Chondrocyte (in vitro differentiated cells): ENCODE data around the gene SAMD5. TPM values are rescaled to one million over a fixed set of nuclear protein-coding genes. Genes with fewer than 3 reads are reported as not detected.

Experiments
- DNase-seq: peaks from one replicate; pipeline ENCODE4 v3.0.0; 2021; ENCODE audit warnings: mixed read lengths, low spot score
- H3K27ac Mint-ChIP-seq: one replicate; pipeline ENCODE4 v1.8.0; 2021; ENCODE audit warnings: mild to moderate bottlenecking, moderate library complexity, mixed read lengths; ENCODE audit not compliant: unreplicated experiment
- H3K27me3 Mint-ChIP-seq: 2 replicates; pipeline ENCODE4 v1.8.0; 2021; ENCODE audit warnings: low read depth, mixed read lengths
- H3K36me3 Mint-ChIP-seq: 2 replicates; pipeline ENCODE4 v1.8.0; 2021; ENCODE audit warnings: low read depth, mixed read lengths
- H3K4me1 Mint-ChIP-seq: 2 replicates; pipeline ENCODE4 v1.8.0; 2021; ENCODE audit warnings: low read depth, mild to moderate bottlenecking, mixed read lengths
- H3K4me3 Mint-ChIP-seq: one replicate; pipeline ENCODE4 v1.8.0; 2021; ENCODE audit warnings: mild to moderate bottlenecking, moderate library complexity, mixed read lengths; ENCODE audit not compliant: unreplicated experiment
- H3K9me3 Mint-ChIP-seq: 2 replicates; pipeline ENCODE4 v1.8.0; 2021; ENCODE audit warnings: low read depth, mixed read lengths
- CTCF ChIP-seq: fragments of 200-600 bp; sonication (generic); IDR thresholded peaks from 2 replicates; pipeline ENCODE4 v1.5.0; 2021; ENCODE audit warnings: antibody characterized with exemption, mild to moderate bottlenecking, moderate library complexity
- long read RNA-seq: library from polyadenylated mRNA; stranded (forward); transcript quantifications from one replicate; pipeline ENCODE4 v2.0.0, GENCODE V29; 2021
- total RNA-seq: library from RNA; stranded (reverse); gene quantifications from 3 replicates; pipeline ENCODE4 v1.2.1, GENCODE V29; 2021

Gene SAMD5
- 9.2 to 23.9 TPM (median 9.4 TPM) in 3 replicates for total RNA-seq
- long read RNA-seq, full-length matches to known transcripts = 1 of 3 reads
- long read RNA-seq, partial matches to known transcripts = 0 of 3 reads
- long read RNA-seq, other reads (novel, unspliced or antisense) = 2 of 3 reads

GRCh38 chr6:147508042-147508865 is at the start of gene SAMD5:
SAMD5 (plus strand) TSS chr6:147508690; CDS start chr6:147508929, 239 bp downstream.
- DNase-seq = no peak

GRCh38 chr6:147459780-147460179 is 48.7 kb upstream of the SAMD5 start:
- H3K27me3 Mint-ChIP-seq = no peaks in the 10 kb centered on the region
- H3K36me3 Mint-ChIP-seq = no peaks in the 10 kb centered on the region
- H3K27ac Mint-ChIP-seq = no peak overlapping the region
- no peak for DNase-seq
- no peaks in the 10 kb centered on the region for H3K4me1 Mint-ChIP-seq
- H3K9me3 Mint-ChIP-seq = peaks cover 11% of the 10 kb centered on the region
- no peak overlapping the region for H3K4me3 Mint-ChIP-seq
- TF ChIP-seq CTCF = no peak

More at GRCh38 chr6:147508042-147508865, at the start of gene SAMD5:
- peaks cover 27% of the 10 kb centered on the region for H3K4me1 Mint-ChIP-seq
- H3K4me3 Mint-ChIP-seq = peak within 1 kb of the TSS; percentile 89
- H3K27me3 Mint-ChIP-seq = no peaks in the 10 kb centered on the region
- no peaks in the 10 kb centered on the region for H3K9me3 Mint-ChIP-seq
- no peaks in the 10 kb centered on the region for H3K36me3 Mint-ChIP-seq
- no peak for TF ChIP-seq CTCF
- peak within 1 kb of the TSS; percentile 88 for H3K27ac Mint-ChIP-seq

DNA sequence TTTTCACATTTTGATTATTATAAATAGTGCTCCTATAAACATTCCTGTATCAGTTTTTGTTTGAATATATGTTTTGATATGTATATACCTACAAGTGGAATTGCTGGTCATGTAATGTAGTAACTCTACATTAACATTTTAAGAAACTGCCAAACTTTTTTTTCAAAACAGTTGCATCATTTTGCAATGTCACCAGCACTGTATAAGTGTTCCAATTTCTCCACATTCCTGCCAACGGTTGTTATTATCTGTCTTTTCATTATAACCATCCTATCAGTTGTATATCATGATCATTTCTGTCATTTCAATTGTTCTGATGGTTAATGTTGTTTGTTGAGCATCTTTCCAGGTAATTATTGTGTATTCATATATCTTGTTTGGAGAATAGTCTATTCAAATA is 44.8 kb upstream of the SAMD5 start:
- DNase-seq = no peak
- TF ChIP-seq CTCF = no peak
- Mint-ChIP-seq H3K27me3 (no peaks in the 10 kb centered on the region), H3K4me3 (no peak overlapping the region), H3K9me3 (peaks cover 12% of the 10 kb centered on the region), H3K4me1 (peaks cover 5% of the 10 kb centered on the region), H3K27ac (no peak overlapping the region), H3K36me3 (no peaks in the 10 kb centered on the region)

DNA sequence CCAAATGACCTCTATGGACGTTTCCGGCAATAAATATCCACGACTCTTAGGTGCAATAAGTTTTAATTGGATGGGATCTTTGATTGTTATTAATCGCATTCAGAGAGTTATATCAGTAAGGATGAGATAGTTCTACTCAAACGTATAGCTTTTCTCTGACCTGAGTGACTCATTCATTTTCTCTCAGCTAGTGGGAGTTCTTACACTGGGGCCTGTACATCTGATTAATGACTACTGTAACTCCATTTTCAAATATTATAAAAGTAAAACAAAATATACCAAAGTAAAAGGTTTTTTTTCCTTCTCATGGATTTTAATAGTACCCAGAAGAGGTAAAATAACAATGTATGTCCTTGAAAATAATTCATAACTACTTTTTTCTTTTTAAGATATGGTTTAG is 41.1 kb upstream of the SAMD5 start:
- H3K27me3 Mint-ChIP-seq = no peaks in the 10 kb centered on the region
- H3K9me3 Mint-ChIP-seq = peaks cover 4% of the 10 kb centered on the region
- H3K4me3 Mint-ChIP-seq = no peak overlapping the region
- TF ChIP-seq CTCF = no peak
- H3K36me3 Mint-ChIP-seq = no peaks in the 10 kb centered on the region
- peaks cover 5% of the 10 kb centered on the region for H3K4me1 Mint-ChIP-seq
- no peak for DNase-seq
- H3K27ac Mint-ChIP-seq = no peak overlapping the region

DNA sequence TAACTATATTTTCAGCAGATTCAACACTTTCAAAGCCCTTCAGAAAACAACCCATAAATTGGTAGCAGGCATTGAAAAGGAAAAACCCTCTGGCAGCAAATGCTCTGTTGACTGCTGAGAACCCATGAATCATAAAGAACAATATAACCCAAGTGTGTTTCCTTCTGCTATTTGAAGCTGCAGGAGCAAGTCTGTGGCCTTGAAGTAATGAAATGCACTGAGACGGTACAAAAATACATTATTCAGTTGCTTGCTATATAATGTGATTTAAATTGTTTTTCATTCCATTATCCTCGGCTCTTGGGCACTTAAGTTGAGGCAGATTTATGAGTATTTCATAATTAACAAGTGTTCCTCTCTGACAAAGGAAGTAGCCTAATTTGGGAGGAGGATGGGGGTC is 40.6 kb upstream of the SAMD5 start:
- peaks cover 5% of the 10 kb centered on the region for H3K4me1 Mint-ChIP-seq
- DNase-seq = no peak
- H3K9me3 Mint-ChIP-seq = peaks cover 4% of the 10 kb centered on the region

More for the DNA sequence above, 40.6 kb upstream of the SAMD5 start:
- no peak for TF ChIP-seq CTCF
- Mint-ChIP-seq H3K27ac (no peak overlapping the region), H3K4me3 (no peak overlapping the region), H3K27me3 (no peaks in the 10 kb centered on the region), H3K36me3 (no peaks in the 10 kb centered on the region)
